ENCODE data around the gene GNG13.

GNG13 gene

GRCh38 chr16:767743-768235 lies 32.7 kb downstream of the GNG13 start:
- Mint-ChIP-seq H3K4me1 (no peaks in the 10 kb centered on the region), H3K36me3 (no peaks in the 10 kb centered on the region), H3K9me3 (no peaks in the 10 kb centered on the region), H3K4me3 (no peak overlapping the region), H3K27ac (no peak overlapping the region), H3K27me3 (no peaks in the 10 kb centered on the region)

DNA sequence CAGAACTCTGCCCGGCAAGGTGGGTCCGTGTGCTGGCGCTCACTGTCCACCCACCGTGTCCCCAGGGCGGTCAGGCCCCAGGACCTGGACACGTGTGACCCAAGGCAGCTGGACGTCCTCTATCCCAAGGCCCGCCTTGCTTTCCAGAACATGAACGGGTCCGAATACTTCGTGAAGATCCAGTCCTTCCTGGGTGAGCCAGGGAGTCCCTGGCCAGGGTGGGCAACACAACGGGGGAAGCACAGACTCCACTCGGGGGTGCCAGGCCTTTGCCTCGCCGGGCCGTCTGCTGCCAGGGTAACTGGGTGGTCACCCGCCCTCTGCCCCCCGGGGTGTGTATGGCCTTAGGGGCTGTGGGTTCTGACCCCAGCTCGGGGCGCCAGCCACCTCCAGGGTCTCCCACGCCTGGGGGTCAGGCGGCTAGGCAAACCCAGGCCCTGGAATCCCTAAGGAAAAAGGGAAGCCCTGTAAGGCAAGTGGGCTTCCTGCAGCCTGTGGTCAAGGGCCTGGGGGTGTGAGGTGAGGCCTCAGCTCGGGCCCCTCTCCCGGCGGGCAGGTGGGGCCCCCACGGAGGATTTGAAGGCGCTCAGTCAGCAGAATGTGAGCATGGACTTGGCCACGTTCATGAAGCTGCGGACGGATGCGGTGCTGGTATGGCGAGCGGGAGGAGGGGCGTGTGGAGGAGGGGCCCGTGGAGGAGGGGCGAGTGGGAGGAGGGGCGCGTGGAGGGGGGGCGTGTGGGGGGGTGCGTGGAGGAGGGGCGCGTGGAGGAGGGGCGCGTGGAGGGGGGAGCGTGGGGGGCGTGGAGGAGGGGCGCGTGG lies 33.5 kb downstream of the GNG13 start:
- H3K4me3 Mint-ChIP-seq, result no peak overlapping the region
- no peak overlapping the region for H3K27ac Mint-ChIP-seq

DNA sequence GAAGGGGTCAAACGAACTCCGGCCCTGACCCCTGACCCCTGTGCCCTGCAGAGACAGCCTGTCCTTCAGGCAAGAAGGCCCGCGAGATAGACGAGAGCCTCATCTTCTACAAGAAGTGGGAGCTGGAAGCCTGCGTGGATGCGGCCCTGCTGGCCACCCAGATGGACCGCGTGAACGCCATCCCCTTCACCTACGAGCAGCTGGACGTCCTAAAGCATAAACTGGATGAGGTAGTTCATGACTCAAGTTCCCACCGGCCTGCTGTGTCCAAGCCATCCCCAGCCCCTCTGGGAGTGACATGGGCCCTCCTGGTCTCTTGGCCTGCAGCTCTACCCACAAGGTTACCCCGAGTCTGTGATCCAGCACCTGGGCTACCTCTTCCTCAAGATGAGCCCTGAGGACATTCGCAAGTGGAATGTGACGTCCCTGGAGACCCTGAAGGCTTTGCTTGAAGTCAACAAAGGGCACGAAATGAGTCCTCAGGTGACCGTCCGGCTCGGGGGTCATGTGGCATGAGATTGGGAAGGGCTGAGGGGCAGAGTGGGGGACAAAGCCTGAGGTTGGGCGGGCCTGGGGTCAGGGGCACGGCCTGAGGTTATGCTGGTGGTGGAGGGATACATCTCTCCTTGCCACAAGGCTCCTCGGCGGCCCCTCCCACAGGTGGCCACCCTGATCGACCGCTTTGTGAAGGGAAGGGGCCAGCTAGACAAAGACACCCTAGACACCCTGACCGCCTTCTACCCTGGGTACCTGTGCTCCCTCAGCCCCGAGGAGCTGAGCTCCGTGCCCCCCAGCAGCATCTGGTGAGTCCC lies 34.3 kb downstream of the GNG13 start:
- Mint-ChIP-seq H3K9me3 (no peaks in the 10 kb centered on the region), H3K27ac (no peak overlapping the region), H3K4me1 (no peaks in the 10 kb centered on the region), H3K4me3 (no peak overlapping the region), H3K27me3 (no peaks in the 10 kb centered on the region), H3K36me3 (no peaks in the 10 kb centered on the region)

More for the DNA sequence above, 33.5 kb downstream of the GNG13 start:
- no peaks in the 10 kb centered on the region for H3K9me3 Mint-ChIP-seq
- no peaks in the 10 kb centered on the region for H3K36me3 Mint-ChIP-seq
- no peaks in the 10 kb centered on the region for H3K27me3 Mint-ChIP-seq
- H3K4me1 Mint-ChIP-seq, result no peaks in the 10 kb centered on the region

- no peaks in the 10 kb centered on the region for H3K36me3 Mint-ChIP-seq
- no peaks in the 10 kb centered on the region for H3K4me1 Mint-ChIP-seq
- H3K9me3 Mint-ChIP-seq, result no peaks in the 10 kb centered on the region
- no peaks in the 10 kb centered on the region for H3K27me3 Mint-ChIP-seq
- H3K4me3 Mint-ChIP-seq, result no peak overlapping the region
- no peak overlapping the region for H3K27ac Mint-ChIP-seq
Measured at GRCh38 chr16:765488-765865, 35.1 kb downstream of the GNG13 start.

DNA sequence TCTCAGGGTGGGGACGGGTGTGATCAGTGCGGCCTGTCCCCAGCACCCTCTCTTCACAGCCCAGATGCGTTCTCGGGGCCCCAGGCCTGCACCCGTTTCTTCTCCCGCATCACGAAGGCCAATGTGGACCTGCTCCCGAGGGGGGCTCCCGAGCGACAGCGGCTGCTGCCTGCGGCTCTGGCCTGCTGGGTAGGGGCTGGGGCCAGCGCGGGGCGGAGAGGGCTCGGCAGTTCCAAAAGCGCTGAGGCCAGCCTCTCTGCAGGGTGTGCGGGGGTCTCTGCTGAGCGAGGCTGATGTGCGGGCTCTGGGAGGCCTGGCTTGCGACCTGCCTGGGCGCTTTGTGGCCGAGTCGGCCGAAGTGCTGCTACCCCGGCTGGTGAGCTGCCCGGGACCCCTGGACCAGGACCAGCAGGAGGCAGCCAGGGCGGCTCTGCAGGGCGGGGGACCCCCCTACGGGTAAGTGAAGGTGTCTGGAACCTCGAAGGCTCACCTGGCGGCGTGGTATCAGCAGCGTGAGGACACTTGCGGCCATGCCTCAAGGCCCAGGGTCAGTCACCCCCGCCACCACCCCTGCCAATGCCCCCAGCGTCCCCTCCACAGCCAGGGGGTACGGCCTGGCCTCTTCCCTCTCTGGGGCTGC lies 35.6 kb downstream of the GNG13 start:
- no peak overlapping the region for H3K4me3 Mint-ChIP-seq
- no peaks in the 10 kb centered on the region for H3K27me3 Mint-ChIP-seq
- H3K9me3 Mint-ChIP-seq, result no peaks in the 10 kb centered on the region
- H3K27ac Mint-ChIP-seq, result no peak overlapping the region
- no peaks in the 10 kb centered on the region for H3K36me3 Mint-ChIP-seq
- H3K4me1 Mint-ChIP-seq, result no peaks in the 10 kb centered on the region

GRCh38 chr16:764184-764750 lies 36.3 kb downstream of the GNG13 start:
- no peaks in the 10 kb centered on the region for H3K27me3 Mint-ChIP-seq
- no peak overlapping the region for H3K27ac Mint-ChIP-seq
- no peaks in the 10 kb centered on the region for H3K9me3 Mint-ChIP-seq
- H3K4me1 Mint-ChIP-seq, result no peaks in the 10 kb centered on the region
- no peak overlapping the region for H3K4me3 Mint-ChIP-seq
- H3K36me3 Mint-ChIP-seq, result no peaks in the 10 kb centered on the region

DNA sequence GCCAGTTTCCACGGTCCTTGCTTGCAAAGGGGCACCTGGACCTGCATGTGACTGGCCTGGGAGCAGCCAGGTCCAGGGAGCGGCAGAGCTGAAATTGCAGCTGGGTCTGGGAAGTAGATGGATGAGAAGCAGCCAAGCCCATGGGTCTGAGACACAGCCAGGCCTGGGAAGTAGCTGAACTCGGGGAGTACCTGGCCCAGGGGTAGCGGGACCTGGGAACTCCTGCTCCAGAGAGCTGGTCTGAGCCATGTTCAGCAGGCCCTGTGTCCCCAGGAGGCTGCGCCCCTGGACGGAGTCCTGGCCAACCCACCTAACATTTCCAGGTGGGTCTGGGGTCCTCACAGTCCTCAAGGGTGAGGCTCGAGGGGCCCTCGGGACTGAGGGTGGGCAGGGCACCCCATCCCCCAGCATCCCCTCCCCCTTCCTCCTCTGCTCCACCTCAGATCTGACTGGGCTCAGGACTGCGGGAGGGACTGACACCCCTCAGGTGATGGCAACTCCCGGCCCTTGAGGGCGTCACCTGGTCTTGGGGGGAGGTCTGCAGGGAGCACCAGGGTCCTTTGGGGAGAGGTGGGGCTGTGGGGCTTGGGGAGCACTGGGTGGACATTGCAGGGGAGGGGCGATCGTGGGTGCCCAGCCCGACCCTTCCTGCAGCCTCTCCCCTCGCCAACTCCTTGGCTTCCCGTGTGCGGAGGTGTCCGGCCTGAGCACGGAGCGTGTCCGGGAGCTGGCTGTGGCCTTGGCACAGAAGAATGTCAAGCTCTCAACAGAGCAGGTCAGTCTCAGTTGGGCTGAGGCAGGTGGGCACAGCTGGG lies 37.0 kb downstream of the GNG13 start:
- Mint-ChIP-seq H3K27me3 (no peaks in the 10 kb centered on the region), H3K36me3 (no peaks in the 10 kb centered on the region), H3K4me1 (no peaks in the 10 kb centered on the region), H3K27ac (no peak overlapping the region), H3K9me3 (no peaks in the 10 kb centered on the region), H3K4me3 (no peak overlapping the region)

DNA sequence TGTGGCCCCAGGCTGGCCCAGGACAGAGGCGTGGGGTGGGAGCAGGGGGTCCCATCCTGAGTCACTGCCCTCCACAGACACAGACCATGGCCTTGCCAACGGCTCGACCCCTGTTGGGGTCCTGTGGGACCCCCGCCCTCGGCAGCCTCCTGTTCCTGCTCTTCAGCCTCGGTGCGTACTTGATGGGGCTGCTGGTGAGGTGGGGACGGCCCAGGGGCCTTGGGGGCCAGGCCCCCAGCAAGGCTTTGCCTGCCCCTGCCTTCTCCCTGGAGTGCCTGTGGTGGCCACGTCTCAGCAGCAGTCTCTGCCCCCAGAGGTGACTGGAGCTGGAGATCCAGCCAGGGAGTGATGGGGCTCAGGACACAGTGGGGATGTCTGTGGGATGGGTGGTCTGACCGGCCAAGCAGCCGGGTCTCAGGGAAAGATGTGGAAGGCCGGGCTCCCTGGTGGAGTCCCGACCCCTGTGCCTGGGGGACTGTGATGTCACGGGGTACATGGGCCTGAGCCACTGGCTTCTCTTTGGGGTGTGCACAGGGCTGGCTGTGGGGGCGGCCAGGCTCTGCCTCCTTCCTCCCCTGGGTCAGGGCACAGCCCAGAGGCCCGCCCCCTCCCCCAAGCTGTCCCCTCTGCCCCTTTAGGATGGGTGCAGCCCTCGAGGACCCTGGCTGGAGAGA lies 37.8 kb downstream of the GNG13 start:
- Mint-ChIP-seq H3K36me3 (no peaks in the 10 kb centered on the region), H3K4me1 (no peaks in the 10 kb centered on the region), H3K9me3 (no peaks in the 10 kb centered on the region), H3K27me3 (no peaks in the 10 kb centered on the region), H3K27ac (no peak overlapping the region), H3K4me3 (no peak overlapping the region)

DNA sequence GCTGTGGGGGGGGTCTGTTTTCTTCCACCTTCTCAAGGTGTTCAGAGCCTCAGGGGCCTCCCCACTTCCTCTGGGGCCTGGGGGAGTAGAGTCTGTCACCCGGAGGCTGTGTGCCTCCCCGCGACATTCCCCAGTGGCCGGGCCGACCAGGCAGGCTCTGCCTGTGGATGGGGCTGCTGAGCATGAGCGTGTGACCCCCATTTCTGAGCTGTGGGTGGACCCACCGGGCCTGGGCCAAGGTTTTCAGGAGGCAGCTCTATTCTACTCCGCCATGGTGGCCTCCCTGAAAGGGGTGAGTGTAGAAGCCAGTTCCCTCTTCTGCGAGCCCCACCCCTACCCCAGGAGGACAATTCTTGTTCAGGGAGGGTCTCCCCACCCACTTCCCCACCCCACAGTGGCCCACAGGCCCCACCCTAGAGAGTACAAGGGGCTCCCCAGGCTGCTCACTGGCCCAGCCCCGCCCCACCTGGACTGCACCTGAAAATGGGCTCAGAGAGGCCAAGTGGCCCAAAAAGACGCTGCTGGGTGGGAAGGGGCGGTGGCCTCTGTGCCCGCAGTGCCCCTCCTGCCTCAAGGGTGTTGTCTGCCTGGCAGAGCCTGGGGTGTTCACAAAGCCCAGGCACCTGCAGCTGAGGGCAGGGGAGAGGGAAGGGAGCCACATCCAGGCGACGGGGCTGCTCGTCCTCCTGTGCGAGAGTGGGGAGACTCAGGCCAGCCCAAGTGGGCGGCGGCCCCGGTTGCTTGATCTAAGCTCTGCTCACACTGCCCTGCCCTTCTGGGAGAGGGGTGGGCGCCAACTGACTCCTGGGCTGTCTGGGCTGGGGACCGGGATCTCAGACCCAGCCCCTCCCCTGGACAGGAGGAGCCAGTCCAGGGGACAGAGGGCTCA lies 38.7 kb downstream of the GNG13 start:
- no peaks in the 10 kb centered on the region for H3K9me3 Mint-ChIP-seq

DNA sequence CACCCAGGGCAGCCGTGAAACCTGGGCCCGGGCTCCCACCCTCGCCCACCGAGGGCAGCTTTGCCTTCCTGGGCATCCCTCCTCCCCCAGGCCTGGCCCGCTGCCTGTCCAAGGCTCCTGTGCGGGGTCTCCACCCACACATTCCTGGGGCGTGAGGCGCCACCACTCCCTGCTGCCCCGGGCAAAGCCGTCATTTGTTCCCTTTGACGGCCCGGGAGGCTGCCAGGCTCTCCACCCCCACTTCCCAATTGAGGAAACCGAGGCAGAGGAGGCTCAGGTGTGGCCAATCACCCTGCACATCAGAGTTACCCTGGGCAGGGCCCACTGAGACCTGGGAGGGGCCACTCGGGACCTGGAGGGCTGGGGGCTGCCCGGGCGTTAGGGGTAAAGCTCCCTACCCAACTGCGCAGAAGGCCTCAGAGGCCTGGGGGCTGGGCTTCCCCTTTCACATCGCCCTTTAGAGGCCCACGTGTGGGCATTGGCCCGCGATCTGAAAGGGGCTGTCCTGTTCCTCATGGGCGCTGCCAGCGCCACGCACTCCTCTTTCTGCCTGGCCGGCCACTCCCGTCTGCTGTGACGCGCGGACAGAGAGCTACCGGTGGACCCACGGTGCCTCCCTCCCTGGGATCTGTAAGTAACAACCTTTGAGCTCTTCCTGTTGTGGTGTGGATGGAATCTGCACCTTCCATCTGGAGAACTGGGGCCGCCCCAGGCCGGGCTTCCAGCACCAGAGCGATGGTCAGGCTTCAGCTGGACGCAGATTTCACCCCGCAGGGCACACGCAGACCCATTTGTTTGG lies 39.8 kb downstream of the GNG13 start, which contains the start of gene MSLN:
MSLN (plus strand) TSS at position 190 of the 799 bp plus-strand sequence. CDS start 1,947 bp downstream, outside the sequence.
- H3K27ac Mint-ChIP-seq, result peak within 1 kb of the TSS; percentile 23

More for the DNA sequence above, 38.7 kb downstream of the GNG13 start:
- no peaks in the 10 kb centered on the region for H3K27me3 Mint-ChIP-seq
- H3K36me3 Mint-ChIP-seq, result no peaks in the 10 kb centered on the region
- H3K4me3 Mint-ChIP-seq, result no peak overlapping the region
- H3K4me1 Mint-ChIP-seq, result no peaks in the 10 kb centered on the region
- no peak overlapping the region for H3K27ac Mint-ChIP-seq

GRCh38 chr16:760065-760464 lies 40.5 kb downstream of the GNG13 start:
- Mint-ChIP-seq H3K27me3 (no peaks in the 10 kb centered on the region), H3K4me3 (no peak overlapping the region), H3K36me3 (no peaks in the 10 kb centered on the region), H3K27ac (no peak overlapping the region), H3K9me3 (no peaks in the 10 kb centered on the region), H3K4me1 (no peaks in the 10 kb centered on the region)

More for the DNA sequence above, 39.8 kb downstream of the GNG13 start, which contains the start of gene MSLN:
- no peaks in the 10 kb centered on the region for H3K27me3 Mint-ChIP-seq
- no peaks in the 10 kb centered on the region for H3K9me3 Mint-ChIP-seq
- H3K4me3 Mint-ChIP-seq, result no peak within 1 kb of the TSS
- no peaks in the 10 kb centered on the region for H3K36me3 Mint-ChIP-seq
- H3K4me1 Mint-ChIP-seq, result no peaks in the 10 kb centered on the region

DNA sequence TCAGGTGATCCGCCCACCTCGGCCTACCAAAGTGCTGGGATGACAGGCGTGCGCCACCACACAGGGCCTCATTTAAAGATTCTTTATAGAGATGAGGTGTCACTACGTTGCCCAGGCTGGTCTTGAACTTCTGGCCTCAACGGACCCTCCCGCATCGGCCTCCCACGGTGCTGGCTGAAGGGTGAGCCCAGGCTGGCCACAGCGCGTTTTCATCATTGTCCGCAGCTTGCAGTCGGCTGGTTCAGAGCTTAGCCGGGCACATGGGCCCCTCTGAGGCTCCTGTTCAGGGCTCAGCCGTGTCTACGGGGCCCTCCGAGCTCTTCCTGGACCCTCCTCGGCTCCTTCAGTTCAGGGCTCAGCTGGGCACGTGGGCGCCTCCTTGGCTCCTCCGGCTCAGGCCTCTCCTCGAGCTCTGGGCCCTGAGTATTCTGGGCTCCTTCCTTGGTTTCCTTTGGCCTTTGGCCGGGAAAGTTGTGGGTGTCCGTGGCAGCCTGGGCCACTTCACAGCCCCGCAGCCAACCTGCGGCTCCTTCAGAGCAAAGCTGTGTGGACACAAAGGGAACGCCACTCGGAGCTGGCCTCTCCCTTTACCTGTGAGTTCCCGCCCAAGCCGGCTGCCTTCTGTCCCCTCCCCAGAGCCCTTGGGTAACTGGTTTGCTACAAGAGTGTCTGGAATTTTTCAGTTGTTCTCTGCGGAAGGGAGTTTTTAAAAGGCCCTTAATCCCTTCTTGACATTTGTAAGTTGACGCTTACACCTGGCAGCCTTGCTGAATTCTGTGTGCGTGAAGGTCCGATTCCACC lies 41.2 kb downstream of the GNG13 start:
- Mint-ChIP-seq H3K27ac (peak overlapping the region; percentile 17), H3K36me3 (no peaks in the 10 kb centered on the region), H3K4me3 (no peak overlapping the region), H3K27me3 (no peaks in the 10 kb centered on the region), H3K9me3 (no peaks in the 10 kb centered on the region), H3K4me1 (no peaks in the 10 kb centered on the region)
